Type B pancreatic cell (in vitro differentiated cells): Measurements from ENCODE around the gene NKAP. TPM values are rescaled to one million over a fixed set of nuclear protein-coding genes. Genes with fewer than 3 reads are reported as not detected.

Source experiments
- DNase-seq: peaks from one replicate; pipeline ENCODE4 v3.0.0; 2021; ENCODE audit warnings: mixed read lengths; ENCODE audit not compliant: unreplicated experiment; ENCODE audit errors: extremely low spot score
- H3K27ac Mint-ChIP-seq: 2 replicates; pipeline ENCODE4 v1.8.0; 2021; ENCODE audit warnings: mild to moderate bottlenecking, mixed read lengths
- H3K27me3 Mint-ChIP-seq: 2 replicates; pipeline ENCODE4 v1.8.0; 2021; ENCODE audit warnings: mixed read lengths
- H3K36me3 Mint-ChIP-seq: 2 replicates; pipeline ENCODE4 v1.8.0; 2021; ENCODE audit warnings: mixed read lengths
- H3K4me1 Mint-ChIP-seq: one replicate; pipeline ENCODE4 v1.8.0; 2021; ENCODE audit warnings: mixed read lengths; ENCODE audit not compliant: unreplicated experiment
- H3K4me3 Mint-ChIP-seq: 2 replicates; pipeline ENCODE4 v1.8.0; 2021; ENCODE audit warnings: mild to moderate bottlenecking, mixed read lengths
- H3K9me3 Mint-ChIP-seq: 2 replicates; pipeline ENCODE4 v1.8.0; 2021; ENCODE audit warnings: mixed read lengths
- long read RNA-seq: library from polyadenylated mRNA; unstranded; transcript quantifications from one replicate; pipeline ENCODE4 v2.0.0, GENCODE V29; 2020
- total RNA-seq: library from RNA; stranded (reverse); gene quantifications from 2 replicates; pipeline ENCODE4 v1.2.1, GENCODE V29; 2021; ENCODE audit warnings: low replicate concordance
- TF ChIP-seq, protein P1 (sequence below): fragments of 200-600 bp; sonication (generic); conservative IDR thresholded peaks from 2 replicates; pipeline ENCODE4 v1.5.0; 2021; ENCODE audit warnings: antibody characterized with exemption, mild to moderate bottlenecking

Gene NKAP
- total RNA-seq = 7.0 and 9.1 TPM in 2 replicates
- long read RNA-seq, full-length matches to known transcripts = 4 of 8 reads
- long read RNA-seq, partial matches to known transcripts = 3 of 8 reads
- long read RNA-seq, other reads (novel, unspliced or antisense) = 1 of 8 reads

DNA sequence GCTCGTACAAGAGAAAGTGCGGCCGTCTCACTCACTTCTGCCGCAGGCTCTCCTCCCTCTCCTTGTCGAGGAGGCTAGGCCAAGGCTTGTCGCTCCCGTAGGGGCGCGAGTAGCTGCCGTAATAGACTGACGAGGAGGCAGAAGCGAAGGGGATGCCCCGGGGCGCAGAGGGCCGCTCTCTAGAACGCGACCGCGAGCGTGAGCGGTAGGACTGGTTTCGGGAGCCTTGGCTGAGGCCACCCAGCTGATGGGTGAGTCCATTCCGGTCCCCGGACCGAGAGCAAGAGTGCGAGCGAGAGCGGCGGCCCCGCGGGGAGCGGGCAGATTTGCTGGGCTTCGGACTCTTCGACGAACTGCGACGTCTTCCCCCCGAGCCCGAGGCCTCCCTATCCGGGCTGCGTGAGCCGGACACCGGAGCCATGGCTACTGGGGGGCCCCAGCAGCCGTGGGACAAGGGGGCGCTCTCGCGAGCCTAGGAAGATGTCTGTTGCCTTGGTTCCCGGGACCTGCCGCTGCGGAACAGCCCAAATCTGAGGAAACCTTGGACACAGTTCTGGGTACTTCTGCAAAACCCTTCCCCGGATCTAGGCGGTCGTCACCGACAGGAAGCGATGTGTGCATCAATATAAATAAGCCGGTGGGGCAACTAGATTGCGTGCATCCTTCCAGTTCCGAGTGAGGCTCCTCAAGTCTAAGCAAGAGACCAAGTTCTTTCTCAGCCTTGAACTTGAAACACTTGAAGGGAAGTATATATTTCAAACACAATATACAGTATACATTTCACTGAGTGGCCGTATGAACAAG, at the start of gene NKAP:
Gene NKAP, minus strand, starts transcription at position 567 of the 804 bp plus-strand sequence. Its CDS starts 146 bp downstream, at position 421.
- DNase-seq = peak; percentile 78
- Mint-ChIP-seq H3K36me3 (peaks cover 4% of the 10 kb centered on the region), H3K27me3 (peaks cover 1% of the 10 kb centered on the region), H3K27ac (peak within 1 kb of the TSS; percentile 93), H3K4me3 (peak within 1 kb of the TSS; percentile 92), H3K9me3 (no peaks in the 10 kb centered on the region), H3K4me1 (peaks cover 9% of the 10 kb centered on the region)
- TF ChIP-seq, protein P1, sequence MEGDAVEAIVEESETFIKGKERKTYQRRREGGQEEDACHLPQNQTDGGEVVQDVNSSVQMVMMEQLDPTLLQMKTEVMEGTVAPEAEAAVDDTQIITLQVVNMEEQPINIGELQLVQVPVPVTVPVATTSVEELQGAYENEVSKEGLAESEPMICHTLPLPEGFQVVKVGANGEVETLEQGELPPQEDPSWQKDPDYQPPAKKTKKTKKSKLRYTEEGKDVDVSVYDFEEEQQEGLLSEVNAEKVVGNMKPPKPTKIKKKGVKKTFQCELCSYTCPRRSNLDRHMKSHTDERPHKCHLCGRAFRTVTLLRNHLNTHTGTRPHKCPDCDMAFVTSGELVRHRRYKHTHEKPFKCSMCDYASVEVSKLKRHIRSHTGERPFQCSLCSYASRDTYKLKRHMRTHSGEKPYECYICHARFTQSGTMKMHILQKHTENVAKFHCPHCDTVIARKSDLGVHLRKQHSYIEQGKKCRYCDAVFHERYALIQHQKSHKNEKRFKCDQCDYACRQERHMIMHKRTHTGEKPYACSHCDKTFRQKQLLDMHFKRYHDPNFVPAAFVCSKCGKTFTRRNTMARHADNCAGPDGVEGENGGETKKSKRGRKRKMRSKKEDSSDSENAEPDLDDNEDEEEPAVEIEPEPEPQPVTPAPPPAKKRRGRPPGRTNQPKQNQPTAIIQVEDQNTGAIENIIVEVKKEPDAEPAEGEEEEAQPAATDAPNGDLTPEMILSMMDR = no peak

GRCh38 chrX:119991005-119991787, 47.6 kb upstream of the NKAP start:
- no peak overlapping the region for H3K27ac Mint-ChIP-seq

GRCh38 chrX:119990556-119991004, 47.0 kb upstream of the NKAP start:
- H3K4me3 Mint-ChIP-seq = peak overlapping the region; percentile 82
- no peak overlapping the region for H3K27ac Mint-ChIP-seq
- no peaks in the 10 kb centered on the region for H3K4me1 Mint-ChIP-seq
- H3K9me3 Mint-ChIP-seq = no peaks in the 10 kb centered on the region
- H3K27me3 Mint-ChIP-seq = peaks cover 81% of the 10 kb centered on the region
- TF ChIP-seq, protein P1 = no peak
- H3K36me3 Mint-ChIP-seq = no peaks in the 10 kb centered on the region
- no peak for DNase-seq

More at GRCh38 chrX:119991005-119991787, 47.6 kb upstream of the NKAP start:
- Mint-ChIP-seq H3K9me3 (no peaks in the 10 kb centered on the region), H3K4me3 (peak overlapping the region; percentile 82), H3K27me3 (peaks cover 86% of the 10 kb centered on the region), H3K36me3 (no peaks in the 10 kb centered on the region), H3K4me1 (no peaks in the 10 kb centered on the region)
- TF ChIP-seq, protein P1 = no peak
- DNase-seq = no peak

DNA sequence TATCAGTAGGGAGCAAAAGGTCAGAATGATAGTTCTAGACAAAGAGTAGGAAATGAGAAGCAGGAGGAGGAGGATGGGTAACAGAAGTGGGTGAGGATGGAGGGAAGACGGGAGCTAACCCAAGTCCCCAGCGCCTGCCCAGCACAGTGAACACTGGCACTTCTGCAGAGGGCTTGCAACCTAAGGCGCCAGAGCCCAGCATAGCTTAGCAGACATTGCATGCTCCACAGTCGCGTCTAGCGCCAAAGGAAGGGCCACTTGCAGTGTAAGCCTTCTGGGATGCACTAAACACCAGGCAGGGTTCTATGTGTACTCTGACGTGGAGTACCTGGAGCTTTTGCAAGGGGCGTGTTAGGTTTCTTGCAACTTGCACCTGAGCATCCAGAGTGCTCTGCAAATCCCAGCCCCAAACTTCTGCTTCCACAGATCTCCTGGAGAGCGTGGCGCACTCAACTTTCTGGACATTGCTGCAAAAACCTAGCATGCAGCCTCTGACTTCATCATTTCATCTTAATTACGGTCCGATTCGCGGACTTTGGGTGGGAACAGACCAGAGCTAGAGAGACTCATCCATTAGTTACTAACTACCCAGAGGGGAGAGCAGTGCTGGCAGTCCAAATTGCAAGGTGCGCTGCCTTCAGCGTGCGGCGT, 46.5 kb upstream of the NKAP start:
- Mint-ChIP-seq H3K27ac (no peak overlapping the region), H3K27me3 (peaks cover 79% of the 10 kb centered on the region), H3K36me3 (no peaks in the 10 kb centered on the region), H3K9me3 (no peaks in the 10 kb centered on the region), H3K4me3 (peak overlapping the region; percentile 82), H3K4me1 (no peaks in the 10 kb centered on the region)
- DNase-seq = no peak
- TF ChIP-seq, protein P1 = no peak

GRCh38 chrX:119986203-119986602, 42.7 kb upstream of the NKAP start:
- DNase-seq = no peak
- Mint-ChIP-seq H3K27ac (no peak overlapping the region), H3K4me3 (no peak overlapping the region), H3K27me3 (peaks cover 43% of the 10 kb centered on the region), H3K36me3 (no peaks in the 10 kb centered on the region), H3K9me3 (no peaks in the 10 kb centered on the region), H3K4me1 (no peaks in the 10 kb centered on the region)
- TF ChIP-seq, protein P1 = no peak
